Measurements from ENCODE around the gene DBF4B.
"Not testable (repeated sequence)": the region's sequence is repeated elsewhere in the genome, so short reads cannot be mapped to it uniquely, and the experiment has no call there.

DBF4B gene

GRCh38 chr17:44708401-44709263 lies at the start of gene DBF4B:
Gene DBF4B (plus strand): TSS chr17:44708665. CDS start chr17:44708821, 156 bp downstream.
- peak; percentile 91 for DNase-seq (ENCODE audit: low spot score)
- FAIRE-seq: no peak

GRCh38 chr17:44661835-44662234 lies 46.6 kb upstream of the DBF4B start:
- FAIRE-seq (no peak), DNase-seq (ENCODE audit: low spot score) (no peak)

GRCh38 chr17:44663095-44663494 lies 45.4 kb upstream of the DBF4B start:
- DNase-seq (ENCODE audit: low spot score) (no peak), FAIRE-seq (no peak)

- no peak for FAIRE-seq
- DNase-seq (ENCODE audit: low spot score): no peak
These were observed 43.6 kb upstream of the DBF4B start for GRCh38 chr17:44664867-44665266.

- FAIRE-seq (no peak), DNase-seq (ENCODE audit: low spot score) (no peak)
These were observed 42.5 kb upstream of the DBF4B start for GRCh38 chr17:44666006-44666405.

- DNase-seq (ENCODE audit: low spot score) (no peak), FAIRE-seq (no peak)
These were observed 35.9 kb upstream of the DBF4B start for GRCh38 chr17:44672479-44673093.

- DNase-seq (ENCODE audit: low spot score): no peak
- no peak for FAIRE-seq
These were observed 34.6 kb upstream of the DBF4B start for GRCh38 chr17:44673893-44674292.

- DNase-seq (ENCODE audit: low spot score) (no peak), FAIRE-seq (no peak)
These were observed 31.3 kb upstream of the DBF4B start for GRCh38 chr17:44677136-44677535.

- DNase-seq (ENCODE audit: low spot score); FAIRE-seq: not testable (repeated sequence)
These were observed 25.2 kb upstream of the DBF4B start for GRCh38 chr17:44683303-44683702.

GRCh38 chr17:44687756-44688155 lies 20.7 kb upstream of the DBF4B start:
- FAIRE-seq (no peak), DNase-seq (ENCODE audit: low spot score) (no peak)

GRCh38 chr17:44688200-44688599 lies 20.3 kb upstream of the DBF4B start:
- FAIRE-seq (no peak), DNase-seq (ENCODE audit: low spot score) (no peak)

- DNase-seq (ENCODE audit: low spot score) (no peak), FAIRE-seq (no peak)
These were observed 19.6 kb upstream of the DBF4B start for GRCh38 chr17:44688675-44689476.

GRCh38 chr17:44689477-44690217 lies 18.8 kb upstream of the DBF4B start, which contains the start of gene CCDC43:
Gene CCDC43 (minus strand): TSS chr17:44689776. CDS start chr17:44689753, 23 bp downstream.
- FAIRE-seq (peak; percentile 89), DNase-seq (ENCODE audit: low spot score) (peak; percentile 95)

- FAIRE-seq: not testable (repeated sequence)
- peak; percentile 30 for DNase-seq (ENCODE audit: low spot score)
These were observed 17.6 kb upstream of the DBF4B start for GRCh38 chr17:44690746-44691306.

- DNase-seq (ENCODE audit: low spot score): no peak
- FAIRE-seq: no peak
These were observed 14.9 kb upstream of the DBF4B start for GRCh38 chr17:44693609-44694008.

- not testable (repeated sequence) for FAIRE-seq
These were observed 8.2 kb upstream of the DBF4B start for GRCh38 chr17:44700288-44700687.

GRCh38 chr17:44707755-44708400 lies 587 bp upstream of the DBF4B start:
- FAIRE-seq (no peak), DNase-seq (ENCODE audit: low spot score) (no peak)

More at GRCh38 chr17:44700288-44700687, 8.2 kb upstream of the DBF4B start:
- DNase-seq (ENCODE audit: low spot score): not testable (repeated sequence)

GRCh38 chr17:44719444-44719843 lies 11.0 kb downstream of the DBF4B start:
- FAIRE-seq (no peak), DNase-seq (ENCODE audit: low spot score) (no peak)

- no peak for DNase-seq (ENCODE audit: low spot score)
- no peak for FAIRE-seq
These were observed 13.8 kb downstream of the DBF4B start for GRCh38 chr17:44722254-44722653.

GRCh38 chr17:44726121-44726520 lies 17.7 kb downstream of the DBF4B start:
- FAIRE-seq; DNase-seq (ENCODE audit: low spot score): not testable (repeated sequence)
